ENCODE results near the gene METTL16.
A peak's percentile ranks its signal among the peaks of the same experiment; 100 is the strongest.

Gene METTL16

GRCh38 chr17:2393954-2394749, 117.5 kb downstream of the METTL16 start:
- TF ChIP-seq CTCF (IDR thresholded peaks at IDR 0.05; ENCODE audit: control insufficient read depth, insufficient read depth, low read depth, low read length, missing control alignments): no peak
- no peak for DNase-seq (ENCODE audit: low read depth)
- no peak overlapping the region; the same call in 1 of the 2 replicates for H3K4me3 ChIP-seq (ENCODE audit: control insufficient read depth, low read depth, low read length)

GRCh38 chr17:2393174-2393953, 118.3 kb downstream of the METTL16 start:
- peak overlapping the region; percentile 57 for H3K4me3 ChIP-seq (ENCODE audit: control insufficient read depth, low read depth, low read length)
- peak; percentile 18 for DNase-seq (ENCODE audit: low read depth)
- TF ChIP-seq CTCF (IDR thresholded peaks at IDR 0.05; ENCODE audit: control insufficient read depth, insufficient read depth, low read depth, low read length, missing control alignments): no peak

- H3K4me3 ChIP-seq (ENCODE audit: control insufficient read depth, low read depth, low read length): peak overlapping the region; percentile 57
- TF ChIP-seq CTCF (IDR thresholded peaks at IDR 0.05; ENCODE audit: control insufficient read depth, insufficient read depth, low read depth, low read length, missing control alignments): no peak
- DNase-seq (ENCODE audit: low read depth): peak; percentile 74
Measured at GRCh38 chr17:2392252-2393173, 119.2 kb downstream of the METTL16 start.

- TF ChIP-seq CTCF (IDR thresholded peaks at IDR 0.05; ENCODE audit: control insufficient read depth, insufficient read depth, low read depth, low read length, missing control alignments): no peak
- H3K4me3 ChIP-seq (ENCODE audit: control insufficient read depth, low read depth, low read length): peak overlapping the region; percentile 36
- DNase-seq (ENCODE audit: low read depth): no peak
Measured at GRCh38 chr17:2391597-2392251, 120.0 kb downstream of the METTL16 start.

GRCh38 chr17:2390199-2390836, 121.4 kb downstream of the METTL16 start:
- no peak overlapping the region for H3K4me3 ChIP-seq (ENCODE audit: control insufficient read depth, low read depth, low read length)

More at GRCh38 chr17:2390199-2390836, 121.4 kb downstream of the METTL16 start:
- no peak for TF ChIP-seq CTCF (IDR thresholded peaks at IDR 0.05; ENCODE audit: control insufficient read depth, insufficient read depth, low read depth, low read length, missing control alignments)
- no peak for DNase-seq (ENCODE audit: low read depth)

Measured in AG09309 (cell line).